ENCODE data around the gene GLUD2. TPM values are rescaled to one million over a fixed set of nuclear protein-coding genes. Genes with fewer than 3 reads are reported as not detected.

Gene GLUD2
- total and polyA plus RNA-seq, 9 of the 15 experiments (the other 6 are each of a cell fraction or from before 2014, with no cell fraction given) = 1.5 to 9.6 (median 7.1) TPM

- ChIA-PET CTCF (ENCODE audit: low intra/inter-chr PET ratio) (no interaction called here), POLR2A (no interaction called here)
- Histone ChIP-seq H3K9me1 (ENCODE audit: control insufficient read depth, insufficient read depth, low read length) (no peaks in the 10 kb centered on the region), H3K4me1 (replicated peaks in 1 of 2; ENCODE audit: control insufficient read depth in 2 of 2, insufficient read depth in 2 of 2, low read length in 2 of 2) (no peaks in the 10 kb centered on the region), H3K4me2 (ENCODE audit: insufficient read depth, low read length) (no peak overlapping the region), H2AFZ (ENCODE audit: low read depth, low read length) (0 out of 2 replicates have a peak overlapping the region, but pooled peaks have one; percentile 63), H3K9me3 (replicated peaks; ENCODE audit: control insufficient read depth, insufficient read depth, low read depth, low read length) (no peaks in the 10 kb centered on the region), H3K4me3 (no peak overlapping the region), H3K9ac (ENCODE audit: insufficient read depth in 1 of 2, low read depth in 2 of 2, low read length in 2 of 2) (no peak overlapping the region), H4K20me1 (replicated peaks; ENCODE audit: control insufficient read depth, insufficient read depth, low read length) (no peaks in the 10 kb centered on the region), H3K79me2 (ENCODE audit: control insufficient read depth, insufficient read depth, low read length) (no peaks in the 10 kb centered on the region), H3K27me3 (ENCODE audit: control insufficient read depth in 2 of 2, insufficient read depth in 2 of 2, low read length in 2 of 2) (no peaks in the 10 kb centered on the region), H3K27ac (ENCODE audit: extremely low read depth, low read depth, low read length) (no peak overlapping the region), H3K36me3 (ENCODE audit: control insufficient read depth, insufficient read depth, low read length) (no peaks in the 10 kb centered on the region)
- in situ Hi-C loops (cut with MboI) (no loop called here), intact Hi-C loops (cut with micrococcal nuclease) (no loop called here)
- 16% methylated on average over 3 of the region's 3 CpGs for WGBS (ENCODE audit: insufficient coverage, low coverage, missing lambda C conversion rate)
- BruUV-seq (replicated peaks) = no TSS peak
- FAIRE-seq = no peak
- no peak for ATAC-seq
- no peak for DNase-seq (ENCODE audit: extremely low read depth in 1 of 4, low spot score in 3 of 4)
- TF ChIP-seq DLX4 (CRISPR knock-in tag; IDR thresholded peaks at IDR 0.05) (no peak), ZNF79 (CRISPR knock-in tag; IDR thresholded peaks at IDR 0.05; ENCODE audit: low read depth) (no peak), CUX1 (CRISPR knock-in tag; IDR thresholded peaks at IDR 0.05) (no peak), RUNX1 (IDR thresholded peaks at IDR 0.05; ENCODE audit: low read depth) (no peak), ZSCAN32 (CRISPR knock-in tag; IDR thresholded peaks at IDR 0.05) (no peak), ZNF282 (CRISPR knock-in tag; IDR thresholded peaks at IDR 0.05) (no peak), ZNF165 (CRISPR knock-in tag; IDR thresholded peaks at IDR 0.05; ENCODE audit: borderline replicate concordance) (no peak), ZNF717 (CRISPR knock-in tag; IDR thresholded peaks at IDR 0.05) (no peak), HINFP (tag; conservative IDR thresholded peaks at IDR 0.05; ENCODE audit: low read depth) (no peak), KLF6 (CRISPR knock-in tag; IDR thresholded peaks at IDR 0.05; ENCODE audit: borderline replicate concordance) (no peak)
Measured at GRCh38 chrX:120999413-120999812, 48.0 kb upstream of the GLUD2 start.

Data from K562 (cell line).